ENCODE data around the gene LAMA5. TPM values are rescaled to one million over a fixed set of nuclear protein-coding genes. Genes with fewer than 3 reads are reported as not detected.

Gene LAMA5
- total and polyA plus RNA-seq, 2 of the 8 experiments (the other 6 are each of a cell fraction or from before 2014, with no cell fraction given) = 34.4 to 225 TPM

- no peak overlapping the region for H2BK15ac ChIP-seq (ENCODE audit: low read length)
- H3K9ac ChIP-seq (replicated peaks in 1 of 4; ENCODE audit: extremely low read depth in 1 of 4, low read depth in 3 of 4, low read length in 3 of 4) = no peak overlapping the region
- no peak overlapping the region for H3K4ac ChIP-seq (replicated peaks; ENCODE audit: insufficient read length, low read depth, low read length)
- H3K4me1 ChIP-seq (replicated peaks in 1 of 4; ENCODE audit: control insufficient read depth in 3 of 4, insufficient read depth in 4 of 4, low read length in 3 of 4) = peaks cover 0 to 9% (median 4%) of the 10 kb centered on the region in 4 experiments; a peak in 5 of 7 replicates
- H2BK120ac ChIP-seq (replicated peaks; ENCODE audit: low read depth, low read length) = no peak overlapping the region
- DNase-seq (ENCODE audit: low read depth in 1 of 2, low spot score in 2 of 2) (no peak), FAIRE-seq (no peak)
- ChIA-PET CTCF (ENCODE audit: partially characterized antibody) (interaction anchor here (0.6 to 2.4 kb wide), 7 partner anchors 13 to 96 kb away, joined by 3 to 8 read pairs (median 3); no protein-coding TSS in a partner anchor), POLR2A (ENCODE audit: partially characterized antibody) (interaction anchor here (0.9 to 14.6 kb wide), 15 partner anchors 7 to 80 kb away, joined by 3 to 170 read pairs (median 13); partner anchors contain the start of genes LAMA5 and RPS21)
- H3K18ac ChIP-seq (ENCODE audit: extremely low read depth, low read length) = no peak overlapping the region
- no peak overlapping the region for H2BK12ac ChIP-seq (ENCODE audit: low read depth, low read length)
- no peak overlapping the region for H2BK20ac ChIP-seq (ENCODE audit: low read length)
- H4K20me1 ChIP-seq (replicated peaks in 1 of 2; ENCODE audit: control insufficient read depth in 1 of 2, insufficient read depth in 2 of 2, low read length in 2 of 2) = peaks cover 34 to 54% of the 10 kb centered on the region in 2 experiments
- WGBS, 2 experiments (ENCODE audit: extremely low coverage in 1 of 2, insufficient coverage in 1 of 2, insufficient read length in 1 of 2, insufficient replicate concordance in 2 of 2, low coverage in 1 of 2, low lambda C conversion rate in 2 of 2, missing lambda C conversion rate in 1 of 2) = 94% methylated on average over 29 of the region's 29 CpGs; no CpG with 5 or more reads in 1 of the 2 experiments
- no peak overlapping the region for H3K56ac ChIP-seq (replicated peaks; ENCODE audit: insufficient read length, low read depth, low read length)
- H3K4me2 ChIP-seq (ENCODE audit: insufficient read depth in 1 of 2, low read depth in 2 of 2, low read length in 2 of 2) = no peak overlapping the region
- H4K5ac ChIP-seq (ENCODE audit: insufficient read length, low read depth, low read length) = no peak overlapping the region
- no peak overlapping the region for H2AK5ac ChIP-seq (ENCODE audit: low read depth, low read length)
- H3K23me2 ChIP-seq (ENCODE audit: low read depth, low read length) = peaks cover 8% of the 10 kb centered on the region; the same call in 1 of the 2 replicates
- H3K36me3 ChIP-seq (ENCODE audit: control insufficient read depth in 2 of 4, insufficient read depth in 4 of 4, low read length in 3 of 4) = peaks cover 32 to 85% (median 69%) of the 10 kb centered on the region in 4 experiments
- H3K79me1 ChIP-seq (ENCODE audit: low read depth, low read length) = peaks cover 13% of the 10 kb centered on the region
- H2AFZ ChIP-seq (ENCODE audit: low read length) = no peak overlapping the region
- H3K14ac ChIP-seq (ENCODE audit: insufficient read length) = no peak overlapping the region
- no peak overlapping the region for H4K8ac ChIP-seq (ENCODE audit: extremely low read depth, insufficient read depth, low read length)
- no peak overlapping the region for H3K4me3 ChIP-seq (ENCODE audit: extremely low read depth in 1 of 4, insufficient read depth in 2 of 4, low read depth in 3 of 4, low read length in 4 of 4)
- no peaks in the 10 kb centered on the region for H3K9me3 ChIP-seq (ENCODE audit: insufficient read depth in 2 of 2, low read depth in 1 of 2, low read length in 1 of 2)
- no peak overlapping the region for H3K23ac ChIP-seq (ENCODE audit: insufficient read length)
- H3K79me2 ChIP-seq (ENCODE audit: control insufficient read depth in 1 of 2, insufficient read depth in 2 of 2, low read length in 2 of 2) = peaks cover 17 to 29% of the 10 kb centered on the region in 2 experiments; a peak in 3 of 4 replicates
- H2BK5ac ChIP-seq (ENCODE audit: low read depth, low read length) = no peak overlapping the region
- peak overlapping the region; percentile 34; the same call in 1 of the 2 replicates for H3K27ac ChIP-seq (ENCODE audit: low read depth, low read length)
- no peak overlapping the region for H4K91ac ChIP-seq (replicated peaks; ENCODE audit: insufficient read length, low read length)
- no peaks in the 10 kb centered on the region for H3K27me3 ChIP-seq (replicated peaks in 1 of 4; ENCODE audit: control insufficient read depth in 3 of 4, extremely low read depth in 1 of 4, insufficient read depth in 3 of 4, low read length in 3 of 4)
Observed at GRCh38 chr20:62308102-62308822, 58.9 kb downstream of the LAMA5 start.

Measured in H1 (cell line).